Naive B cell (primary cell): ENCODE measurements around the gene ITGA7. TPM values are rescaled to one million over a fixed set of nuclear protein-coding genes. Genes with fewer than 3 reads are reported as not detected.
A peak's percentile ranks its signal among the peaks of the same experiment; 100 is the strongest.

ENCODE experiments used
- ATAC-seq, 2 donors: fragments of 150-1000 bp; cut with Tn5 transposase; 2 replicates each; pipeline ENCODE4 v1.10.0; 2021; ENCODE audit warnings: low read depth in 2 of 2, mild to moderate bottlenecking in 2 of 2, moderate library complexity in 2 of 2
- DNase-seq: peaks from one replicate; pipeline ENCODE4 v3.0.0; 2022
- H3K27ac Mint-ChIP-seq, 6 donors: one replicate each; pipeline ENCODE4 v1.8.0; 2020 to 2022; ENCODE audit warnings: mild to moderate bottlenecking in 6 of 6, mixed read lengths in 6 of 6, moderate library complexity in 5 of 6, inconsistent platforms in 2 of 6
- H3K27me3 Mint-ChIP-seq, 3 donors: one replicate each; pipeline ENCODE4 v1.8.0; 2021 to 2022; ENCODE audit warnings: mixed read lengths in 3 of 3, mild to moderate bottlenecking in 1 of 3
- H3K36me3 Mint-ChIP-seq, 2 donors: one replicate each; pipeline ENCODE4 v1.8.0; 2020 to 2022; ENCODE audit warnings: mixed read lengths in 2 of 2, inconsistent platforms in 1 of 2, mild to moderate bottlenecking in 1 of 2
- H3K4me1 Mint-ChIP-seq, 3 donors: one replicate each; pipeline ENCODE4 v1.8.0; 2020 to 2022; ENCODE audit warnings: mixed read lengths in 3 of 3, inconsistent platforms in 1 of 3, mild to moderate bottlenecking in 1 of 3, moderate library complexity in 1 of 3
- H3K4me3 Mint-ChIP-seq, 8 donors: one replicate each; pipeline ENCODE4 v1.8.0; 2020 to 2022; ENCODE audit warnings: mild to moderate bottlenecking in 8 of 8, mixed read lengths in 8 of 8, moderate library complexity in 8 of 8, inconsistent platforms in 2 of 8
- H3K9me3 Mint-ChIP-seq, 7 donors: one replicate each; pipeline ENCODE4 v1.8.0; 2020 to 2022; ENCODE audit warnings: mixed read lengths in 7 of 7, mild to moderate bottlenecking in 5 of 7, inconsistent platforms in 2 of 7, moderate library complexity in 1 of 7
- polyA plus RNA-seq, 6 donors: library from polyadenylated mRNA; unstranded; fragments of 300-500 nt; fragmentation: Illumina TruSeq; gene quantifications; one replicate each; pipeline ENCODE4 v1.2.3, GENCODE V29; 2021; ENCODE audit warnings: low read depth in 6 of 6

The ITGA7 gene
- polyA plus RNA-seq, 6 donors from 2014 or later, result 0.14 to 0.36 TPM; not detected in 4

DNA sequence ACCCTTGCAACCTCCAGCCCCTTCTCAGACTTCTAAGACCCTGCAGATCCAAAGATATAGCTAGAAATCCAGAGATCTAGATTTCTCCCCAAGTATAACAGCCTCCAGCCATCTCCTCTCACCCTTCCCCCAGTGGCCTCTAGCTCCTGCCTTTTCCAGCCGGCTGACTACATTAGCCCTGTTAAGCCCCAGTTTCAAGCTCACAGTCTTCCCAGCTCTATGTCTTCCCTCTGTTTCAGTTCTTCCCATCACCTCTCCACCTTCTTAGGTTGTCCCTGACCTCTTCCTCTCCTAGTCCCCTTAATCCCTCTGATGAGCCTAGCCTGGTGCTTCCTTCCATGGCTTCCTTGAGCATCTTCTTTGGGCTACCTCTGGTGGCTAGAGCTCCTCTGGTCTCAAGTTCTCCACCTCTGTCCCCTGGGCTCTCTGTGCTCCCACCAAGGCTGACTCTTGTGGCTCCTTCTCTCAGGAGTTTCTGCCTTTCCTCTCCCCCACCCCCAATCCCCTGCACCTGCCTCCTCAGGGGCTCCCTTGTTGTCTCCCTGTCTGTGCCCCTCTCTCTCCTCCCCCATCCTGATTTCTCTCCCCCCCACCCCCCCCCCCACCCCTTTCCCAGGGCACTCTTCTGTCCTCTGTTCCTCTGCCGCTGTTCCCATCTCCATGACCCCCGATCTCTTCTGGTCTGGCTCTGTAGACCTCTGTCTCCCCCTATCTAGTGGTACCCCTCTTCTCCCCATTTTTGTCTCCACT is 34.4 kb upstream of the ITGA7 start:
- H3K4me1 Mint-ChIP-seq, result peaks cover 40 to 65% (median 47%) of the 10 kb centered on the region in 3 donors
- ATAC-seq (no peak), DNase-seq (no peak)
- peak overlapping the region; percentile 64 to 92 (median 82) for H3K4me3 Mint-ChIP-seq
- H3K36me3 Mint-ChIP-seq, result no peaks in the 10 kb centered on the region
- H3K27me3 Mint-ChIP-seq, result no peaks in the 10 kb centered on the region
- no peaks in the 10 kb centered on the region for H3K9me3 Mint-ChIP-seq
- peak overlapping the region in 5 of 6 donors; percentile 17 to 86 (median 50) for H3K27ac Mint-ChIP-seq

GRCh38 chr12:55739025-55739378 is 31.3 kb upstream of the ITGA7 start:
- no peak for DNase-seq

GRCh38 chr12:55738123-55739024 is 30.7 kb upstream of the ITGA7 start:
- Mint-ChIP-seq H3K4me1 (peaks cover 21 to 35% (median 22%) of the 10 kb centered on the region in 3 donors), H3K9me3 (no peaks in the 10 kb centered on the region), H3K4me3 (peak overlapping the region; percentile 82 to 97 (median 96)), H3K27ac (peak overlapping the region; percentile 38 to 96 (median 94)), H3K27me3 (no peaks in the 10 kb centered on the region), H3K36me3 (no peaks in the 10 kb centered on the region)
- ATAC-seq, result peak; percentile 83 to 84
- DNase-seq, result peak; percentile 79

More at GRCh38 chr12:55739025-55739378, 31.3 kb upstream of the ITGA7 start:
- Mint-ChIP-seq H3K9me3 (no peaks in the 10 kb centered on the region), H3K27me3 (no peaks in the 10 kb centered on the region), H3K4me3 (peak overlapping the region in 7 of 8 donors; percentile 83 to 97 (median 96)), H3K27ac (peak overlapping the region in 3 of 6 donors; percentile 66 to 96 (median 95)), H3K4me1 (peaks cover 21 to 40% (median 25%) of the 10 kb centered on the region in 3 donors), H3K36me3 (no peaks in the 10 kb centered on the region)
- ATAC-seq, result no peak

- Mint-ChIP-seq H3K27ac (peak overlapping the region in 4 of 6 donors; percentile 48 to 96 (median 80)), H3K4me1 (peaks cover 19 to 32% (median 22%) of the 10 kb centered on the region in 3 donors), H3K27me3 (no peaks in the 10 kb centered on the region), H3K36me3 (no peaks in the 10 kb centered on the region), H3K4me3 (peak overlapping the region; percentile 68 to 97 (median 96)), H3K9me3 (no peaks in the 10 kb centered on the region)
- DNase-seq (no peak), ATAC-seq (no peak)
These were observed 29.9 kb upstream of the ITGA7 start for GRCh38 chr12:55737581-55738122.

DNA sequence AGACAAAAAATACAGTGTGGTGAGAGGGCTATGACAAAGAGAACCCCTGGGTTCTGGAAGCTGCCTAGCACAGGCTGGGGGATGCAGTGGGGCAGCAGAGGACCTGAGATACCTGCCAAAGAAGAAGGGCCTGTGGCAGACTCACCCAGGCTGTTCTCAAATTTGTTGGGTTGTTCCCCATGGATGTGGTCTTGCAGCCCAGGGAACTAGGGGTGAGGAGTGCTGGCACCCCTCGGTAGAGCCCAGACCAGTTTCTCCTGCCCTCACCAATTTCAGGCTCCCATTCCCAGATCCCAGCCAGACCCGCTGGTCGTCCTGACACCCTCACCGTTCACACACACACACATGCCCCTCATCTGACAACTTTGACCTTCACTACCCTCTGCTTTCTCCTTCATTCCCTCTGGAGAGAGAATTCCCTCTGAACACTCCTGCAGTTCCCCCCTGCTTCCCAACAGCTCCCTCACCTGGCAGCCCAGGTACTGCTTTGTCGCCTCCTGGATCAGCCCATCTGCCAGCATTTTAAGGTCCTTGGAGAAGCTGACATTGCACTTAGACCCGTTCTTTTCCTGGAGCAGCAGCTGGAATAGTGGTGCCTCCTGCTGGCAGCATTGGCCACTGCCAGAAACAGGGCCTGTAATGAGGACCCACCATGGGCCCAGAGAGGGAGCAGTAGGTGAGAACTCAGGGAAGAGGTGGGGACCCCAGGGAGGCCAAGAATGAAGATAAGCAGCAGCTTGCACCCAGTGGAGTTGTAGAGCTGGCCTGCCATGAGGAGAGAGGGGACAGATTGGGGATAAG is 29.3 kb upstream of the ITGA7 start:
- peak; percentile 37 for DNase-seq
- Mint-ChIP-seq H3K4me1 (peaks cover 15 to 25% (median 24%) of the 10 kb centered on the region in 3 donors), H3K4me3 (peak overlapping the region; percentile 68 to 97 (median 94)), H3K36me3 (no peaks in the 10 kb centered on the region), H3K9me3 (no peaks in the 10 kb centered on the region), H3K27ac (peak overlapping the region in 4 of 6 donors; percentile 66 to 93 (median 76)), H3K27me3 (no peaks in the 10 kb centered on the region)
- ATAC-seq, result peak; percentile 31 to 34

DNA sequence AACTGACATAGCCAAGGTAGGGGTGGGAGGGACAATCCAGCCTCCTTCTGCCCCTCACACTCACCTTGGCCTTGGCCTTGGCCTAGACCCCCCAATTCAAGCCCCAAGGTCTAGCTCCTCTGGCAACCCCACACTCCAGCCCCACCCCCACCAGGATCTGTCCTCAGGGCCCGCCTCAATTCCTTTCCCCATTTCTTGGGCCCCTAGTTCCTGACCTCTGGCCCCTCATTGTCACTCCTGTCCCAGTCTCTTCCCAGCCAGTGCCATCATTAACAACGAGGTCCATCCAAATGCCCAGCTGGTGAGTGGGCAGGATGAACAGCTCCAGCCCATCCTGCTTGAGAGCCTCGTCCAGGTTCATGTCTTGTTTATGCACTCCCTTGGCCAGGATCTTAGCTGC is 28.4 kb upstream of the ITGA7 start:
- Mint-ChIP-seq H3K4me1 (peaks cover 15 to 23% (median 22%) of the 10 kb centered on the region in 3 donors), H3K4me3 (peak overlapping the region in 1 of 8 donors; percentile 92), H3K36me3 (no peaks in the 10 kb centered on the region), H3K27ac (no peak overlapping the region), H3K27me3 (no peaks in the 10 kb centered on the region), H3K9me3 (no peaks in the 10 kb centered on the region)
- DNase-seq (no peak), ATAC-seq (no peak)

DNA sequence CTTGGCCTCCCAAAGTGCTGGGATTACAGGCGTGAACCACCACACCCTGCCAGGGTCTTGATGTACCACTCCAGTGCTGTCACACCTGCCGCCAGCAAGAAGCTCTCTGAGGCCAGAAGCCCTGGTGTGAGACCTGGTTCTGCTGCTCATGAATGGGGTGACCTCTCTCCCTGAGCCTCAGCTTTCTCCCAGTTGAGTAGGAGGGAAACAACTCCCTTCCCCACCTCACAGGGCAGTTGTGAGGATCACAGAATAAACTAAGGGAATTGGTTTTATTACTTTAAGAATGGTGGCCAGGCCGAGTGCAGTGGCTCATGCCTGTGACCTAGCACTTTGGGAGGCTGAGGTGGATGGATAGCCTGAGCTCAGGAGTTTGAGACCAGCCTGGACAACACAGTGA is 26.9 kb upstream of the ITGA7 start:
- peaks cover 28 to 36% (median 34%) of the 10 kb centered on the region in 3 donors for H3K4me1 Mint-ChIP-seq
- no peak overlapping the region for H3K27ac Mint-ChIP-seq
- no peak for ATAC-seq
- H3K36me3 Mint-ChIP-seq, result no peaks in the 10 kb centered on the region
- no peak overlapping the region for H3K4me3 Mint-ChIP-seq
- no peak for DNase-seq
- H3K9me3 Mint-ChIP-seq, result no peaks in the 10 kb centered on the region
- no peaks in the 10 kb centered on the region for H3K27me3 Mint-ChIP-seq

DNA sequence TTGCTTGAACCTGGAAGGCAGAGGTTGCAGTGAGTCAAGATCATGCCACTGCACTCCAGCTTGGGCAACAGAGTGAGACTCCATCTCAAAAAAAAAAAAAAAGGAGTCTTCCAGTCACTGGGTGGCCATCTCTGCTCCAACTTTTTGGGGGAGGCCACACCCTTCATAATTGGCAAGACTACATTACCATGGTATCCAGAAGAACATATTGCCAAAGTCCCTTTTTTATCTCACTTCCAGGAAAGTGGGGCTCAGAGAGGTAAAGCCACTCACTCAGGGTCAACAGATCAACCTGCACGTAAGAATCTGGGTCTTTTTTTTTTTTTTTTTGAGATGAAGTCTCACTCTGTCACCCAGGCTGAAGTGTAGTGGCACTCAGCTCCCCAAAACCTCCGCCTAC is 26.2 kb upstream of the ITGA7 start:
- no peak overlapping the region for H3K4me3 Mint-ChIP-seq
- H3K27ac Mint-ChIP-seq, result no peak overlapping the region
- DNase-seq (no peak), ATAC-seq (no peak)
- no peaks in the 10 kb centered on the region for H3K36me3 Mint-ChIP-seq
- H3K9me3 Mint-ChIP-seq, result no peaks in the 10 kb centered on the region
- no peaks in the 10 kb centered on the region for H3K27me3 Mint-ChIP-seq
- peaks cover 33 to 41% (median 37%) of the 10 kb centered on the region in 3 donors for H3K4me1 Mint-ChIP-seq

DNA sequence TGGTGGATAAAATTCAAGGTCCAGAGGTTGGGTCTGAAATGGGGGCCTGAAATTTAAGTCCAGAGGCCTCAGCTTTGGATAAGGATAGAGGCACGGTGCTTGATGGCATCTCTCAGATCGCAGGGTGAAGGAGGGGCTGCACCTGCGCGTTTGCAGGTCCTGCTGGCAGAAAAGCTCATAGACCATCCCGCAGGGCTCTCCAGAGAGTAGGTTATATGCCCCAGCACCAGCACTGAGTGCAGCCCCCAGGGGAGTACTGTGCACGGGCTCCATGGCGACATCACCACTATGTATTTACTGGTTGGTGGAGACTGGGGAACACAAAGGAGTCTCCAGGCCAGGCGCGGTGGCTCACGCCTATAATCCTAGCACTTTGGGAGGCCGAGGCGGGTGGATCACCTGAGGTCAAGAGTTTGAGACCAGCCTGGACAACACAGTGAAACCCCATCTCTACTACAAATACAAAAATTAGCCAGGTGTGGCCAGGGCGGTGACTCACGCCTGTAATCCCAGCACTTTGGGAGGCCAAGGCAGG is 25.4 kb upstream of the ITGA7 start:
- Mint-ChIP-seq H3K27me3 (no peaks in the 10 kb centered on the region), H3K36me3 (no peaks in the 10 kb centered on the region), H3K27ac (no peak overlapping the region), H3K4me3 (no peak overlapping the region), H3K9me3 (no peaks in the 10 kb centered on the region), H3K4me1 (peaks cover 29 to 38% (median 31%) of the 10 kb centered on the region in 3 donors)
- DNase-seq, result no peak
- ATAC-seq, result no peak

DNA sequence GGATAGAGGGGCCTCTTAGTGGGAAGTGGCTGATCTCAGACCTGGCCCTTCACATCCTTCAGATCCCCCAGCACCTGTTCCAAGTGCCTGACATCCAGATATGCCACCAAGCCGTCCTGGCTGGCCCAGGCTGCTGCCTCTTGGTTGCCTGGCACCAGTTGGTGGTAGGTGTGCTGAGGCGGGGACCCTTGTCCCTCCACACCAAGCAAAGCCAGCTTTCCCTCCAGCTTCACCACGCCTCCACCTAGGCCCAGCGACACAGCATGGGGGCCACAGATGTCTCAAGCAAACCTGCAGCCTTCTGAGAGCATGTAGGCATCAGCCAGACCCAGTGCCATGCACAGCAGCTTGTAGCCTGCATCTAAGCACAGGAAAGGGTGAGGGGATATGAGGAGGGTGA is 24.6 kb upstream of the ITGA7 start:
- H3K27me3 Mint-ChIP-seq, result no peaks in the 10 kb centered on the region
- H3K36me3 Mint-ChIP-seq, result no peaks in the 10 kb centered on the region
- no peaks in the 10 kb centered on the region for H3K9me3 Mint-ChIP-seq
- peak overlapping the region in 1 of 8 donors; percentile 54 for H3K4me3 Mint-ChIP-seq
- peaks cover 28 to 37% (median 31%) of the 10 kb centered on the region in 3 donors for H3K4me1 Mint-ChIP-seq
- ATAC-seq, result no peak
- DNase-seq, result no peak
- H3K27ac Mint-ChIP-seq, result peak overlapping the region in 1 of 6 donors; percentile 54

- Mint-ChIP-seq H3K4me1 (peaks cover 31 to 49% (median 43%) of the 10 kb centered on the region in 3 donors), H3K4me3 (peak overlapping the region; percentile 88 to 97 (median 92)), H3K27ac (peak overlapping the region in 5 of 6 donors; percentile 74 to 95 (median 92)), H3K27me3 (no peaks in the 10 kb centered on the region), H3K36me3 (no peaks in the 10 kb centered on the region), H3K9me3 (no peaks in the 10 kb centered on the region)
- peak; percentile 46 to 57 for ATAC-seq
- DNase-seq, result peak; percentile 36
These were observed 22.4 kb upstream of the ITGA7 start for GRCh38 chr12:55729819-55730818.
